NCI-H446 treated with DMSO at 0.1 percent for 48 hours (cell line): ENCODE data around the gene RNF146.
A peak's percentile ranks its signal among the peaks of the same experiment; 100 is the strongest.
"Not testable (repeated sequence)": the region's sequence is repeated elsewhere in the genome, so short reads cannot be mapped to it uniquely, and the experiment has no call there.

Experiments
- DNase-seq: peaks from one replicate; lab custom pipeline; 2025; lab: John Stamatoyannopoulos, UW

Gene RNF146

GRCh38 chr6:127266178-127266891 lies at the start of gene RNF146:
Gene RNF146 (plus strand): TSS chr6:127266864. CDS start chr6:127280339, 13,475 bp downstream.
- peak; percentile 70 for DNase-seq

DNA sequence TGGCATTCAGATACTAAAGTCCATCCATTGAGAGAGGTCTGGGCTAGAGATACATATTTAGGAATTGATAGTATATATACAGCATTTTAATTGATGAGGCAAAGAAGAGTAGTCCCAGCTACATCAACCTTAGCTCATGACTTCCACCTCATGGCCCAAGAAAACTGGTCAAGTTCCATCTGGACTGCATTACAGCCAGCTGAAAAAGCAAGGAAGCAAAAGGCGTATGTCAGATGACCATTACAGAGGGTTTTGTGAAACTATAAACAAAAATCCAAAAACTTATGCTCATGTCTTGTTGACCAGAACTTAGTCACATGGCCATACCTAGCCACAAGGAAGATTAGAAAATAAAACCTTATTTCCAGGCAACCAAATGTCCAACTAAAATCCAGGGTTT lies 46.8 kb upstream of the RNF146 start:
- no peak for DNase-seq

- DNase-seq, result no peak
Measured at GRCh38 chr6:127221201-127221600, 45.5 kb upstream of the RNF146 start.

DNA sequence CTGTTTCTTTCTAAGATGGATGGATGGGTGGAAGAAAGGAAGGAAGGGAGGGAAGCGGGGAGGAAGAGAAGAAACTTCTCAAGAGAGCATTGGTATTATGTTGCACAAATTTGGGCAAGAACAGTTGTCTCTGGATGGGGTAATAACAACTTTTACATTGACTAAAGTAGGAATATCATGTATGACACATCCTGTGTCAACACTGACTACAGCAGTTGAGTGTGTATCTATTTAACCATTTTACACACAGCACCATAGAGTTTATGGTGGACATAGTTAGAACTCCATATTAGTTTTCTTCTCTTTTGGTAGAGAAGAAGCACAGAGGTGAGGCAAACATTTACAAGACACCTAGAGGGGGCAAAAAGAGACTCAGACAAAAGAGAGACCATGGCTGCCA lies 44.2 kb upstream of the RNF146 start:
- no peak for DNase-seq

DNA sequence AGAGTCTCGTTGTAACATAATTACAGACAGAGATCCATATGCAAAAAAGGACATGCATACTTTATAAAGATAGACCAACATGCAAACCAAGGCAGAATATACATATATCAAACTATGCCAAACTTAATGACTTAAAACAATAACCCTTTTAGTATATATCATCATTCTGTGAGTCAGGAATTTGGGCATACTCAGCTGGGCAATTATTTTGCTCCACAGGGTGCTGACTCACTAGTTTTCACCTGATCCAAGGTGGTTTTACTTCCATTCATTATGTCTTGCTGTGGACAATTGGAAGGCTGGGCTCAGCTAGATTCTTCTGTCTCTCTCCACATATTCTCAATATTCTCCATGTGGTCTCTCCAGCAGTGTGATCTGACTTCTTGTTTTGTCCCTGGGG lies 41.2 kb upstream of the RNF146 start:
- no peak for DNase-seq

DNA sequence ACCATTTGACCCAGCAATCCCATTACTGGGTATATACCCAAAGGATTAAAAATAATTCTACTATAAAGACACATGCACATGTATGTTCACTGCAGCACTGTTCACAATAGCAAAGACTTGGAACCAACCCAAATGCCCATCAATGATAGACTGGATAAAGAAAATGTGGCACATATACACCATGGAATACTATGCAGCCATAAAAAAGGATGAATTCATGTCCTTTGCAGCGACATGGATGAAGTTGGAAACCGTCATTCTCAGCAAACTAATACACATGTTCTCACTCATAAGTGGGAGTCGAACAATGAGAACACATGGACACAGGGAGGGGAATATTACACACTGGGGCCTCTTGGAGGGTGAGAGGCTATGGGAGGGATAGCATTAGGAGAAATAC lies 32.8 kb upstream of the RNF146 start:
- not testable (repeated sequence) for DNase-seq

- DNase-seq, result no peak
Measured at GRCh38 chr6:127243501-127243900, 23.2 kb upstream of the RNF146 start.

DNA sequence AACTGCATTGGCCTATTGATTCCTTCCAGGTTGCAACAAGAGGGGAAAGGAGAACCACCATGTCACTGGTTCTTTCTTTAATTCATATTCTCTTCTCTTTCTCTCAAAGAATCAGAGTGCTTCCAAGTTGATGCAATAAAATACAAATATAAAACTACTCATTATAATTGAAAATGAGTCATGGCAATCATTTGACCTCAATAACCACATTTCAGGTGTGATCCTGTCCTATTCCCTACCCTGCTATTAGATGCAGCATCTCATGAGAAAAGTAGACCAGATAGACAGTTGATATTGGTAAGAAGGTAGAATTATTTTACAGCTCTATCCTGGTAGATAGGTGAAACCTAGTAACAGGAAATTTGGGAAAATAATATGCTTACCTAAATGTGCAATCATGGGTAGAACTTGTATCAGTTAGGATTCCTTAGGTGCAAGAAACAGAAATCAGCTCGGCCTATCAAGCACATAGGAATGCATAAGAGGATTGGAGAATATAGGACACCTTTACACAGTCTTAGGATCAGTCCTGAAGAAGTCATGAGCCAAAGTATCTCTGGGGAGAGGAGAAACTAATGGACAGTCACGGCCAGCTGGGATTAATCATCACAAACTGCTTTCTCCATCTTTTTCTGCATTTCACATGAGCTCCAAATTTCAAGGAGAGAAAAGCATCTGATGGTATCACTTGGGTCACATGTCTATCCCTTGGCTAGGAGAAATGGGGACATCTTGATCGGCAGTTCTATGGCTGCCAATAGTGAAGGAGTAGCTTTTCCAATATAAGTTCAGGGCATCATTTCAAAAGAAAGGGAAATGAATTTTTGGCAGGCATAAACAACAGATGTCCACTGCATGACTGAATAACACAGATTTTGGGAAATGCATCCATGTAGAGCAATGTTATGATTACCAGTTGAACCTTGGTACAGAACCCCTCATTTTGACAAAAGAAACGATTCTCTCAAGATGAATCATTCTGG lies 19.3 kb upstream of the RNF146 start:
- peak; percentile 41 for DNase-seq

GRCh38 chr6:127249621-127250020 lies 17.0 kb upstream of the RNF146 start:
- no peak for DNase-seq

DNA sequence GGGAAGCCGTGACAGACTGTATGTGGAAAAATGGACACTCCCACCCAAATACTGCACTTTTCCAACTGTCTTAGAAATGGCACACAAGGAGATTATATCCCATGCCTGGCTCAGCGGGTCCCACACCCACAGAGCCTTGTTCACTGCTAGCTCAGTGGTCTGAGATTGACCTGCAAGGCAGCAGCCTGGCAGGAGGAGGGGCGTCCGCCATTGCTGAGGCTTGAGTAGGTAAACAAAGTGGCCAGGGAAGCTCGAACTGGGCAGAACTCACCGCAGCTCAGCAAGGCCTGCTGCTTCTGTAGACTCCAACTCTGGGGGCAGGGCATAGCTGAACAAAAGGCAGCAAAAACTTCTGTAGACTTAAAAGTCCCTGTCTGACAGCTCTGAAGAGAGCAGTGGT lies 11.4 kb upstream of the RNF146 start:
- no peak for DNase-seq

- DNase-seq, result no peak
Measured at GRCh38 chr6:127262896-127263295, 3.8 kb upstream of the RNF146 start.

DNA sequence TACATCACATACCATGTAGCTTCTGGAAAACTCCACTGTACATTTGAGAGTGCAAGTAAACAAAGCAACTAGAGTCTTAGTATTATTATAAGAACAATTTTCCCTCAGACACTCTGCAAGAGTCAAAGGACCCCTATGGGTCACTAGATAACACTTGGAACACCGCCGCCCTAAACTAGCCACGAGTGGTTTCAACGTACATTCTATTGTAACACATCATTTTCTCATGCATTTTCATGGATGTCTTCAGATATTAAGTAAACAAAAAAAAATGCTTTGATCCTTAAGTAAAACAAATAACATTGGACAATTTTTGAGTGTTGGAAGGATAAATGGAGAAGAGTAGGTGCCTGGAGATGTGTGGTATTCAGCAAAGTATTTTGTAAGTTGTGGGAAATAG lies 3.2 kb upstream of the RNF146 start:
- DNase-seq, result no peak

- DNase-seq, result no peak
Measured at GRCh38 chr6:127266892-127267645, 405 bp downstream of the RNF146 start.

DNA sequence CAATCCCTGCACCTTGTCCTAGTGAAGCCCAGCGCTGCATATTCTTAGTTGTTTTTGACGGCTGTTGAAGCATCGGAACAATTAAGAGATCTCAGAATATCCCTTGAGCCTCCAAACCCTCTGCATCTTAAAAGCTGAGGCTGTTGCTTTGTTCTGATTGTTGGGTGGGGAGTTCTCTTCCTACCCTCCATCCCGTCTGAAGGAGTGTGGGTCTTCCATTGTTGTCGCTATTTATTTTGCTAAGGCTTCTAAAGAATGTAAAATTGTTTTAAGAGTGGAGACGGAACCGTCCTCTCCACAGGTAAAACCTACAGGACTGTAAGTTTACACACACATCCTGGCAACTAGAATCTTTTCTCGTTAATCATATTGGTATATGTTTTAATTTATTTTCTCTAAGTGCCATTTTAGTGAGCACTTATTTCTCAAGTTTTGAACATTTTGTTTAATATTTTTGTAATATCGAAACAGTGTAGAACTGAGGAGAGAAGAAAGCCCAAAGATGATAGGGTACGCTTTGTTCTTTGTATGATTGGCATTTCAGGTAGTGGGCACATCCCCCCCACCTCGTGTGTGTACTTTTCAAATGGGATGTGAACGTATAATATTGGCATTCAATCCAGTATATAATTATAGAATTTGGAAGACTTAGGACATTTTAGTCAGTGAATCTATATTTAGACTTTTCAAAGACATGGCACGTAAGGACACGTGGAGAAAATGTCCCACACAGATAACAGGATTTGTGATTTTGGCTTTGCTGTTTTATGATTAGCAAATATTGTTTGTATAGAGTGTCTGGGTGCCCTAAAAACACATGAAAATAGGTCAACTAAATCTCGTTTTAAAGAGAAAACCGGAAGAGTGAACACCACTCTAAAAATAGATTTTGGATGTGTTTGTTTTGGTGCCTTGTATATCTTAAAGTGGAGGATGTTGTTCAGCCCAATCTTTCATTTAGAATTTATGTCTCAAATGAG lies 1.3 kb downstream of the RNF146 start:
- DNase-seq, result no peak

DNA sequence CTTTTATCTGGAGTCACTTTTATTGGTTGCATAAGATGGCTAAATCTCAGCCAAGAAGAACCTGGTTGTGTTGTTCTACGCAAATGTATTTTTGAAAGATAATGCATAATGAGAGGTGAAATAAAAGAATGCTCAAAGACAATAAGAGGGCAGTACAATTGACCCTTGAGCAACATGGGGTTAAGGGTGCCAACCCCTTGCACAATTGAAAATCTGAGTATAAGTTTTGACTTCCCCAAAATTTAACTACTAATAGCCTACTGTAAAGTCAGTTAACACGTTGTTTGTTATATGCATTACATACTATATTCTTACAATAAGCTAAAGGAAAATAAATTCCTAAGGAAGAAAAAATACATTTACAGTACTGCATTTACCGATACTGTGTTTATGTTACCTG lies 5.9 kb downstream of the RNF146 start:
- DNase-seq, result no peak

GRCh38 chr6:127273499-127273898 lies 6.8 kb downstream of the RNF146 start:
- no peak for DNase-seq

DNA sequence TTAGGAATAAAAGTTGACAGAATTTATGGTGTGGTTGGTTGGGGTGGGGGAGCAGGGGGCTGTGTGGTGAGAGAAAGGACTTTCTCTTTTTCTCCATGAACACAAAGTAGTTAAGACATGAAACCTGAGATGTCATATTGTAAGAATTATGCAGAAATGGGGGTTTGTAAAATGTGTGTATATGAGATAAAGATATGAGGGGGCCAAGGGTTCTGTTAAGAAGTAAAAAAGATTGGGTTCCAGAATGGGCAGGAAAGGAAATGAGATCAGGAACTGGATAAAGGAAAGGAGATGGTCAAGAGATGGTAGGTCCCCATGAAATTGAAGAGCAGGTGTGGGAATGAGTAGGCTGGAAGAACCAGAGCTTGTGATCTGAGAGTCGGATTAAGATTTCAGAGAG lies 9.7 kb downstream of the RNF146 start:
- DNase-seq, result no peak

DNA sequence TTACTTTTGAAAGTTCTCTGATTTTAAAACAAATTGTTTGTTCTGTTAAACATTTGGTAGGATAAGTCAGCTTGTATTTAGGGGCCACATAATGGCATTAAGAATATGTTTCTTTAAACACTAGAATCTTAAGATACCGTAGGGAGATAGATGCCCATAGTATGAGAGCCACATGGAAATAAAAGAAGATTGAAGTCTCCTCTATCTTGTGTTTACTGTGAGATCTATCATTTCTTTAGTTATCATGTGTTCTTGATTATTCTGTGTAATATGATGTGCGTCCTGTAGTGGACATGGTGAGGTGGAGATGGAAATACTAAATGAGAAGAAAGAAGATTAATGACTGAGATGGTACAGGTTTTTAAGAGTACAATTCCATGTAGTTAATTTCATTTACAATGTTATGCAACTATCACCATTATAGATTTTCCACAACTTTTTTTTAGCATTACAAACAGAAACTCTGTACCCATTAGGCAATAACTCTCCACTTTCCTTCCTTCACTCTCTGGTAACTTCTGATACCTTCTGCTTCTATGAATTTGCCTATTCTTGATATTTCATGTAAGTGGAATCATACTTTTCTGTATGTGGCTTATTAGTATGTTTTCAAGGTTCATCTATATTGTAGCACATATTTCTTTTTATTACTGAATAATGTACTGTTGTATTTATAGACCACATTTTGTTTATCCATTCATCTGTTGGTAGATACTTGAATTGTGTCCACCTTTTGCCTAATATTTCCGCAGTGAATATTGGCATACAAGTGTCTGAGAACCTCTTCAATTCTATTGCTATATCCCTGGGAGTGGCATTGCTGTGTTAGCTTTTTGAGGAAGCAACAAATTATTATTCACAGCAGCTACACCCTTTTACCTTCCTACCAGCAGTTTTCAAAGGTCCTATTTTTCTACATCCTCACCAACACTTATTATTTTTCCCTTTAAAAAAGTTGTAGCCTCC lies 11.5 kb downstream of the RNF146 start:
- DNase-seq, result no peak

- no peak for DNase-seq
Measured at GRCh38 chr6:127279815-127280214, 13.2 kb downstream of the RNF146 start.

DNA sequence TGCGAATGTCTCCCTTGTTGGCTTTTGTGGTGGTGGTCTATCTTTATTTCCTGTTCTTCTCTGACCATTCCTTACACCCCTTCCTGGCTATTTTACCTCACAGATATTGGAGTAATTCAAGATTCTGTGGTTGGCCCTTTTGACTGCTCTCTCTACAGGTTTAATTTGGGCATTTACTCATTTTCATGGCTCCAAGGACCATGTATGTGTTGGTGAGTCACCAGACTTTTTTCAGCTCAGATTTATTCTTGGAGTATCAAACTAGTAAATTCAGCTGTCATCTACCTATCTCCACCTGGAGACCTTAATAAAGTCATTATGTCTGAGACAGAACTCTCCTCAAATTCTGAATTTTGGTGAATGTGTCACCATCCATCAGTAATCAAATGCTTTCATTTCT lies 15.5 kb downstream of the RNF146 start:
- no peak for DNase-seq
